ENCODE data around the gene VMP1.
"Not testable (repeated sequence)": the region's sequence is repeated elsewhere in the genome, so short reads cannot be mapped to it uniquely, and the experiment has no call there.

Gene VMP1

GRCh38 chr17:59756236-59756818, 48.9 kb downstream of the VMP1 start:
- DNase-seq, result no peak

GRCh38 chr17:59757043-59757442, 49.6 kb downstream of the VMP1 start:
- no peak for DNase-seq

- no peak for DNase-seq
Measured at GRCh38 chr17:59757470-59757869, 50.0 kb downstream of the VMP1 start.

DNA sequence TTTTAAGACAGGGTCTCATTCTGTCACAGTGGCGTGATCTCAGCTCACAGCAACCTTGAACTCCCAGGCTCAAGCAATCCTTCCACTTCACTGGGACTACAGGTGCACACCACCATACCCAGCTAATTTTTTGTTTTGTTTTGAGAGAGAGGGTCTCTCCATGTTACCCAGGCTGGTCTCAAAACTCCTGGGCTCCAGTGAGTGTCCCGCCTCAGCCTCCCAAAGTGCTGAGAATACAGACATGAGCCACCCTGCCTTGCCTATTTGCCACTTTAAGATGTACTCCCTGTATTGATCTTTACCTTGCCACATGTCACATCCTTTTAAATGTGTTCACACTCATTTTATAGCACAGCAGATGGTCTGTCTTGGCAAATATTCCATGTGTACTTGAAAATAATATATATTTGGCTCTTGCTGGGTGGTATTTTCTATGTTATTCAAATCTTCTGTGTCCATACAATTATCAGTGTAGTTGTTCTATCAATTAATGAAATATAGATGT, 50.5 kb downstream of the VMP1 start:
- no peak for DNase-seq

DNA sequence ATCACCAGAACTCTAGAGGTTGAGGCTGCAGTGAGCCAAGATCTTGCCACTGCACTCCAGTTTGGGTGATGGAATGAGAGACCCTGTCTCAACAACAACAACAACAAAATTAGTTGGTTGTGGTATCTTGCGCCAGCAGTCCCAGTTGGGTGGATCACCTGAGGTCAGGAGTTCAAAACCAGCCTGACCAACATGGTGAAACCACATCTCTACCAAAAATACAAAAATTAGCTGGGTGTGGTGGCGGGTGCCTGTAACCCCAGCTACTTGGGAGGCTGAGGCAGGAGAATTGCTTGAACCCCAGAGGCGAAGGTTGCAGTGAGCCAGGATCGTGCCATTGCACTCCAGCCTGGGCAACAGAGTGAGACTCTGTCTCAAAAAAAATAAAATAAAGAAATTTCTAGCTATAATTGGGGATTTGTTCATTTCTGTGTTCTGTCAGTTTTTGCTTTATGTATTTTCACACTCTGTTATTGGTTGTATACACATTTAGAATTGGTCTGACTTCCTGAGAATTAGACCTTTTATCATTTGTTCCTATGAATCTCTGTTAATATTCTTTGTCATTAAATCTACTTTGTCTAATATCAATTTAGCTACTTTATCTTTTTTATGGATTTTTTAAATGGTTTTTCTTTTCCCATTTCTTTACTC, 51.7 kb downstream of the VMP1 start:
- DNase-seq, result not testable (repeated sequence)

- no peak for DNase-seq
Measured at GRCh38 chr17:59760160-59760559, 52.7 kb downstream of the VMP1 start.

- DNase-seq, result no peak
Measured at GRCh38 chr17:59761385-59762048, 54.1 kb downstream of the VMP1 start.

DNA sequence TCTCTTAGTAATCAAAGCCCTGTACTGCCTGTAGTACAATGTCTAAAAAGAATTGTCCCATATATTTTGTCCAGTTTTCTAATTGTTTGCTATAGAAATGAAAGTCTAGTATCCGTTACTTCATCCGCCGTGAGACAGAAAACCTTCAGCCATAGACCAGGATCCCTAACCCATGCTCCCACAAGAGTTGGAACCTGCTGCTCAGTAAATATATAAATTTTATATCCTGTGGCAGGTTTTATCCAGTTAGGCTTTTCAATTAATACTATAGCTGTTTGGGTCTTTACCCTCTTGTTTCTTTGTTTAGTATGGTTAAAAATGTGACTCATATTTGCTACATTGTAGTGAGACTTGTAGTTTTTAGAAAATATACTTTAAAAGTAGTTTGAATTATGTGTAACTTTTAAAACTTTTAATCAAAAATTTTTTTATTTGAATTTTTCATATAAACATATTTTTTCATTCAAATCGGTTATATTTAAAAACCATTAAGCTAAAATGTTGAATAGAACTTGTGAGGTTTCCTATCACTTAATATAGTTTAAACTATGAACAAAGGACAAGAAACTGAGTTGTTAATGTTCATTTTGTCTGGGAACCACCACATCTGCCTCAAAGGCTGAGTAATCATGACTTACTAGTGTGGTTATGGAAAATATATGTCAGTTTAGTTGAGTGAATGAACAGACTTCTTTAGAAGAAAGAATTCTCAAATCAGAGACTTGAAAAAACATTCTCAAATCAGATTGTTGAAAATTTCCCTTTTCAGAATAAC, 54.8 kb downstream of the VMP1 start:
- DNase-seq, result no peak

GRCh38 chr17:59762824-59763374, 55.4 kb downstream of the VMP1 start:
- DNase-seq, result no peak

DNA sequence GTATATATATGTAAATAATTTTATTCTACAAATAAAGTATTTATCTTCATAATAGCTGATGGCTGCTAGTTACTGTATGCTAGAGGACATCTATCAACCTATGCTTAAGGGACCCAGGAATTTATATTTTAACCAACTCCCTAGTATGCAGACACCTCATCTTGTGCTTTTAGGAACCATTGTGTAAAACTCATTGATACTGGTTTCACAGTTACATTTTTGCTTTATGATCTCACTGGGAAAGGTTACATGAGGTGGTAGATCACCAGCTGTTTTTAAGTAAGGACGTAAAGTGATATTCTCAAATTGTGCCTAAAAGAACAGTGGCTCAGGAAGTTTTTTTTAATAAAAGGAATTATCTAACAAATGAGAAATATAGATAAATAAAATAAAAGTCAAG, 56.4 kb downstream of the VMP1 start:
- DNase-seq, result no peak

DNA sequence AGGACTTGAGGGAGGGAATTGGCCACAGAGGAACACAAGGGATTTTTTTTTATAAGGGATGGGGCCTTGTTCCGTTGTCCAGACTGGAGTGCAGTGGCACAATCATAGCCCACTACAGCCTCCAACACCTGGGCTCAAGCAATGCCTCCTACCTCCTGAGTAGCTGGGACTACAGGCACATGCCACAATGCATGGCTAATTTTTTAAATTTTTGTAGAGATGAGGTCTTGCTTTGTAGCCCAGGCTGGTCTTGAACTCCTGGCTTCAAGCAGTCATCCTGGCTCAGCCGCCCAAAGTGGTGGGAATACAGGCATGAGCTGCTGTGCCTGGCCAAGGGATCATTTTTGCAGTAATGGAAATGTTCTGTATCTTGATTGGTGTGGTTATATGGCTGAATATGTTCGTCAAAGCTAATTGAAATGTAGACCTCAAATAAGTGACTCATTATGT, 56.9 kb downstream of the VMP1 start:
- DNase-seq, result peak in 1 of 2 donors; percentile 52

- no peak for DNase-seq
Measured at GRCh38 chr17:59765038-59765437, 57.6 kb downstream of the VMP1 start.

DNA sequence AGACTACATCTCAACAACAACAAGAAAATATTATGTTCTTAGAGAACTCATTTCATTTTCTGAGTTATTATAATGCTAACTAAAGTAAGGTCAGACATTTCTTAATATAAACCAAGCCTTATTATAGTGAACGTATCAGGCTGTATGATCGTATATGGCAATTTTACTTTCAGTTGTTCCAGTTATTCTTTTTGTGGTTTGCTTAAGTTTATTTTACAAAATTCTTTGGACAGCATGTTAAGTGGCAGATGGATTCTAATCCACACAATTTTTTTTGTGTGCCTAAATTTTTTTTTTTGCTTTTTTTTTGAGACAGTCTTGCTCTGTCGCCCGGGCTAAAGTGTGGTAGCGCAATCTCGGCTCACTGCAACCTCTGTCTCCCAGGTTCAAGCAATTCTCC, 59.0 kb downstream of the VMP1 start:
- DNase-seq, result no peak

DNA sequence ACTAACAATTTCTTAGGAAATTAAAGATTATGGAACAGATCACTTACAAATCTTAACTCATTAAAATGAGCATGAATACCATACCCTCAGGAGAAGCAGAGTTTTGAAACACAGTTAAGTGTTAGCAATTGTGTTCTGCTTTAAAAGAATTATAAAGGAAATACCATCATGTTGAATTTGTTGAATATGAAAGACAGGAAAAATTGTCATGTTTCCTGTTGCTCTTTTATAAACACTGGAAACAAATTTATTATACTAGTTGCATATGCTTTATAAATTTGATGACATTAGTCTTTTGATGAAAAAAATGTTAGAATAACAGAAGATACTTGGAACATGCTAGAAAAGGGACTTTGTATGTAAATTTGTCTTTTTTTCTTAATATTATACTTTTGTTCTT, 59.7 kb downstream of the VMP1 start:
- DNase-seq, result no peak

- DNase-seq, result no peak
Measured at GRCh38 chr17:59769887-59770286, 62.4 kb downstream of the VMP1 start.

DNA sequence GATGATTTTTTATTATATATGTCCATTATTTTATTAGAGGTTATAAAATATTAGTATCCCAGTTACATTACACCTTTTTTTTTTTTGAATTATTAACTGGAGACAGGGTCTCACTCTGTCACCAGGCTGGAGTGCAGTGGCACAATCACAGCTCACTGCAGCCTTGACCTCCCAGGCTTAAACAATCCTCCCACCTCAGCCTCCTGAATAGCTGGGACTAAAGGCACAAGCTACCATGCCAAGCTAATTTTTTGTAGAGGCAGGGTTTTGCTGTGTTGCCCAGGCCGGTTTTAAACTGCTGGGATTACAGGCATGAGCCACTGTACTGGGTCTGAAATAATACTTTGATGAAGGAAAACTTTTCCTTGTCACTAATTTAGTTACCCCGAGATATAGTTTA, 63.6 kb downstream of the VMP1 start:
- no peak for DNase-seq

DNA sequence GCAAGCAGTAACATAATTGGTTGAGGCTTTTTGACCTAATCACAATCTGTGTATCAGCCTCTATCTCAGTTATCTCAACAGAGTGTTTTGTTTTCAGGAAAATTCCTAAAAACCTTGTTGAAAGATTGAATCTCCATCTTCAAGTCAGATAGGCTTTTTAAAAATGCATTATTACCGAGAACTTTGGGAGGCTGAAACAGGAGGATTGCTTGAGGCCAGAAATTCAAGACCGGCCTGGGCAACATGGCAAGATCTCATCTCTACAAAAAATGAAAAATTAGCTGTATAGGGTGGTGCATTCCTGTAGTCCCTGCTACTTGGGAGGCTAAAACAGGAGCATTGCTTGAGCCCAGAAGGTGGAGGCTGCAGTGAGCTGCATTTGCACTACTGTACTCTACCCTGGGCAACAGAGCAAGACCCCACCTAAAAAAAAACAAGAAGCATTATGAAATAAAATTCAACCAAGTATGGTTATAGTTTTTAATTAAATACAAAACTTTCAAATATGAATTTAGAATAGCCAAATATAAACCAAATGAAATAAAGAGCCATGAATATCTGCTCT, 68.4 kb downstream of the VMP1 start:
- DNase-seq, result no peak

DNA sequence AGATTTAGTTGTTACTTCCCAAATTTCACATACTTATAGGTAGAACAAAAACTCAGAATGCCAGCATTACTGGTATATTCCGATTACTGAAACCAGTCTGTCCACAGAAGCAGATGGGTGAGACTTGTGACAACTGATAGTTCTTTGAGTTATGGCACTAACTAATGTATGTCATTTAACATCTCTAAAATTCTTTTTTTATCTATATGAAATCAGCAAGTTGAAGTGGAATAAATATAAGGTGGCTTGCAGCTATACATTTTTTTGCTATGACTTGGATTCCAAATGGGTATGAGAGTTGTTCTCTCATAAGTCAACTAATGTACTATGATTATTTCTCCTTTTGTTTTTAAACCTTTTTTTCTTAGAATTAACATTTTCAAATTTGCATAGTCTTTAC, 69.1 kb downstream of the VMP1 start:
- DNase-seq, result no peak

GRCh38 chr17:59777033-59777432, 69.6 kb downstream of the VMP1 start:
- DNase-seq, result no peak

DNA sequence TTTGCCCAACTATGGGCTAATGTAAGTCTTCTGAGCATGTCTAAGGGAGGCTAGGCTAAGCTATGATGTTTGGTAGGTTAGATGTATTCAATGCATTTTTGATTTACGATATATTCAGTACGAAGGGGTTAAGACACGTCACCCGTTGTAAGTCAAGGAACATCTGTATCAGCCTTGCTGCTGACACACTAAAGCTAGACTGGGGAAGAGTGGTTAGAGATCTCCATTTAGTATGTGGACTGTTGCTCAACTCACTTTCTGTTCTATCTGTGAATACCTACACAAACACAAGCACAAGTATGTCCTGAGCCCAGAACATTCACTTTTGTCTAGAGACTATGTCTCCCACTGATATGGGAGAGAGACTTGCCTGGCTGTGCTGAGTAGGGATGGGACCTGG, 71.5 kb downstream of the VMP1 start:
- no peak for DNase-seq

DNA sequence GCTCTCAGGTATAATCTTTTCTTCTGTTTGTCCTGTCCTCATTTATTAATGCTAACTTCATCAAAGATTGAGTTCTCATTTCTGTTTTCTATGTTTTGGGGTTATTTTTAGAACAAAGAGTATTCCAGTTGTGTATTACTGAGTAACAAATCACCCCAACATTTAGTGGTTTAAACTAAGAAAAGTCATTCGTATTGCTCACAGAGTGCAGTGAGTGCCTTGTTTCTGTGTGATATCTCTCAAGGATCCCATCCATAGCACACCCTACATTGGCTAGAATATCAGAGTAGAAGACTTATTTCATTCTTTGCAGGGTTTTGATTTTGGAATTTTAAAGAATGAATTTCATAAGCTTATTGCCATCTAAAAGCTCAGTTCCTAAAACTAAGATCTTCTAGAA, 72.1 kb downstream of the VMP1 start:
- DNase-seq, result no peak

DNA sequence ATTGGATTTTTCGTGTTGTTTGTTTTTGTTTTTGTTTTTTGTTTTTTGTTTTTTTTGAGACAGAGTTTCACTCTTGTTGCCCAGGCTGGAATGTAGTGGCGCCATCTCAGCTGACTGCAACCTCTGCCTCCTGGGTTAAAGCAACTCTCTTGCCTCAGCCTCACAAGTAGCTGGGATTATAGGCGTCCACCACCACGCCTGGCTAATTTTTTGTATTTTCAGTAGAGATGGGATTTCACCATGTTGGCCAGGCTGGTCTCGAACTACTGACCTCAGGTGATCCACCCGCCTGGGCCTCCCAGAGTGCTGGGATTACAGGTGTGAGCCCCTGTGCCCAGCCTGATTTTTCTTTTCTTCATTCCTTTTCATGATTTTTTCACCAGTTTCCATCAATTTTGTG, 73.1 kb downstream of the VMP1 start:
- DNase-seq, result not testable (repeated sequence)

Measured in stimulated activated CD4-positive, alpha-beta T cell treated with anti-CD3 and anti-CD28 coated beads, Interleukin-2, amount 100 ng/mL, for 24 hours (primary cell).